Frontal cortex (tissue), 4 donors: ENCODE data around the gene JPH4. TPM values are rescaled to one million over a fixed set of nuclear protein-coding genes. Genes with fewer than 3 reads are reported as not detected.

Source experiments
- DNase-seq, 2 donors: peaks; one replicate each; pipeline ENCODE4 v3.0.0; 2012; ENCODE audit warnings: low spot score in 2 of 2
- FAIRE-seq: peaks from 2 replicates; lab custom pipeline; 2012; peaks lifted over from hg19 to GRCh38; lab: Jason Lieb, UNC
- total RNA-seq: library from RNA; depleted of rRNA; stranded (reverse); fragments of >200 nt; gene quantifications from one replicate; pipeline ENCODE4 v1.2.3, GENCODE V29; 2014
- donor health status: control.
- donor health status: control.
- donor health status: control.

Gene JPH4
- total RNA-seq, 1 donor from 2014 or later: 32.2 TPM

GRCh38 chr14:23555533-23555881, 23.1 kb downstream of the JPH4 start:
- DNase-seq (no peak), FAIRE-seq (no peak)

GRCh38 chr14:23551266-23552028, 27.1 kb downstream of the JPH4 start, which contains the start of gene ZFHX2:
Gene ZFHX2 (minus strand): TSS chr14:23551765. CDS start chr14:23535325, 16,440 bp downstream.
- DNase-seq (peak; percentile 82 to 87), FAIRE-seq (no peak)

GRCh38 chr14:23550812-23551265, 27.8 kb downstream of the JPH4 start:
- DNase-seq (no peak), FAIRE-seq (no peak)

- FAIRE-seq (no peak), DNase-seq (no peak)
Observed at GRCh38 chr14:23550131-23550811, 28.3 kb downstream of the JPH4 start.

- no peak for FAIRE-seq
- no peak for DNase-seq
Observed at GRCh38 chr14:23548351-23549318, 30.0 kb downstream of the JPH4 start.

GRCh38 chr14:23547924-23548323, 30.7 kb downstream of the JPH4 start:
- FAIRE-seq: no peak
- DNase-seq: no peak

GRCh38 chr14:23546450-23547035, 32.0 kb downstream of the JPH4 start:
- FAIRE-seq: no peak
- no peak for DNase-seq

GRCh38 chr14:23545740-23546365, 32.7 kb downstream of the JPH4 start:
- DNase-seq (no peak), FAIRE-seq (no peak)

- no peak for FAIRE-seq
Observed at GRCh38 chr14:23544511-23545447, 33.8 kb downstream of the JPH4 start.

GRCh38 chr14:23543403-23543802, 35.2 kb downstream of the JPH4 start:
- DNase-seq (no peak), FAIRE-seq (no peak)

More at GRCh38 chr14:23544511-23545447, 33.8 kb downstream of the JPH4 start:
- peak in 1 of 2 donors; percentile 48 for DNase-seq

GRCh38 chr14:23542261-23542660, 36.3 kb downstream of the JPH4 start:
- FAIRE-seq: no peak
- DNase-seq: no peak

GRCh38 chr14:23540141-23540469, 38.5 kb downstream of the JPH4 start:
- FAIRE-seq: no peak

GRCh38 chr14:23539248-23540140, 39.1 kb downstream of the JPH4 start:
- DNase-seq: peak; percentile 55 to 67
- no peak for FAIRE-seq

More at GRCh38 chr14:23540141-23540469, 38.5 kb downstream of the JPH4 start:
- no peak for DNase-seq

- peak in 1 of 2 donors; percentile 50 for DNase-seq
- no peak for FAIRE-seq
Observed at GRCh38 chr14:23538785-23539184, 39.8 kb downstream of the JPH4 start.

- no peak for DNase-seq
- no peak for FAIRE-seq
Observed at GRCh38 chr14:23538050-23538718, 40.4 kb downstream of the JPH4 start.

GRCh38 chr14:23537351-23538049, 41.1 kb downstream of the JPH4 start:
- FAIRE-seq: no peak

More at GRCh38 chr14:23537351-23538049, 41.1 kb downstream of the JPH4 start:
- DNase-seq: no peak
